Measurements from ENCODE around the gene RLN3.
A peak's percentile ranks its signal among the peaks of the same experiment; 100 is the strongest.
"Not testable (repeated sequence)": the region's sequence is repeated elsewhere in the genome, so short reads cannot be mapped to it uniquely, and the experiment has no call there.

The RLN3 gene

DNA sequence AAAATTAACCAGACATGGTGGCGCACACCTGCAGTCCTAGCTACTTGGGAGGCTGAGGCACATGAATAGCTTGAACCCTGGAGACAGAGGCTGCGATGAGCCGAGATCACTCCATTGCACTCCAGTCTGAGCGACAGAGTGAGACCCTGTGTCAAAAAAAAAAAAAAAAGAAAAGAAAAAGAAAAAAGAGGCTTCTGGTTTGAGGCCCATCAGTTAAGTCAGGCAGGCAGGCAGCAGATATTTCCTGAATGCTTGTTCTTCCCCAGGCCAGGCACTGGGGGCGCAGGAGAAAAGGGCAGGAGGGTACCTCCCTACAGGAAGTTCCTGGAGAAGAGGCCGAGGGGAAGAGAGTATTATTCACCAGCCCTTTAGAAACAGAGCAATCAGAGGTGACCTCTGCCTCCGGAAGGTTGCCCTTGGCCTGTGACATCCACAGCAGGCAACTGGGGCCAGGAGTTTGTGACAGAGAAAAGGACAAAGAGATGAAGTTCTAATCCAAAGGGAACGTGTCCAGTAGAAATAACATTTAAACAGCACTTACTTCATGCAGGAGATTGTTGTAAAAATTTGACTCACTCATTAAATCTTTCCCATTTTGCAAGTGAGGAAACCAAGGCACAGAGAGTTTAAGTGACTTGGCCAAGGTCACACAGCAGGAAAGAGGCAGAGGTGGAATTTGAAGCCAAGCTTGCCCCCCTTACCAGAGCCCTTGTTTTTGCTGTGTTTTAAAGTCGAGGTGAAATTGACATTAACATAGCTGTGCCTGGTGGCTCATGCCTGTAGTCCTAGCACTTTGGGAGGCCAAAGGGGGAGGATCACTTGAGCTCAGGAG lies 4.3 kb upstream of the RLN3 start:
- DNase-seq = no peak

- DNase-seq = not testable (repeated sequence)
Measured at GRCh38 chr19:14026652-14027192, 1.2 kb upstream of the RLN3 start.

DNA sequence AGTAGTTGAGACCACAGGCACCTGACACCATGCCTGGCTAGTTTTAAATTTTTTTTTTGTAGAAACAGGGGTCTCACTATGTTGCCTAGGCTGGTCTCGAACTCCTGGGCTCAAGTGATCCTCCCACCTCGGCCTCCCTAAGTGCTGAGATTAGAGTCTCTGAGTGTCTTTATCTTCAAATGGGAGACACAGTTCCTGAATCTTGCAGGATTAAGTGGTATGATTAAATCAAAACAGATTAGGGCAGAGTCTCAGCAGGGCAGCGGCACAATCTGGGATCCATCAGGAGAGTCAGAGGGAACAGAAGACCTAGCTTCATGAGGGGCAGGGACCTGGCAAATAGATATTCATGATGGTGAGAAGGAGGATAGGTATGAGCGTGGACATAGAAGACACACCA lies 953 bp downstream of the RLN3 start:
- no peak for DNase-seq

DNA sequence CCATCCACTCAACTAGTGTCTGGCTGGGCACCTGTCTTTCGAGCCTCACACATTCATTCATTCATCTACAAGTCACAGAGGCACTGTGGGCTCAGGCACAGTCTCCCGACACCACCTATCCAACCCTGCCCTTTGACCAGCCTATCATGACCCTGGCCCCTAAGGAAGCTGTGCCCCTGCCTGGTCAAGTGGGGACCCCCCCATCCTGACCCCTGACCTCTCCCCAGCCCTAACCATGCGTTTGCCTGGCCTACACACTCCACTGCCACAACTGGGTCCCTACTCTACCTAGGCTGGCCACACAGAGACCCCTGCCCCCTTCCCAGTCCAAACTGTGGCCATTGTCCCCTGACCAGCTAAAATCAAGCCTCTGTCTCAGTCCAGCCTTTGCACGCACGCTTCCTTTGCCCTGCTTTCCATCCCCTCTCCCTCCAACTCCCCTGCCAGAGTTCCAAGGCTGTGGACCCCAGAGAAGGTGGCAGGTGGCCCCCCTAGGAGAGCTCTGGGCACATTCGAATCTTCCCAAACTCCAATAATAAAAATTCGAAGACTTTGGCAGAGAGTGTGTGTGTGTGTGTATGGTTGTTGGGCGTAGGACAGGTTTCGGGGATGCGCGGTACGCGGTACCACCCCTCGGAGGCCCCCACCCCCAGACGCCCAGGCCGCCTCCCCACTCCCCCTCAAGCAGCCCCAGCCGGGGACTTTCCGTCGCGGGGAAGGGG lies 3.2 kb downstream of the RLN3 start:
- DNase-seq = no peak

GRCh38 chr19:14031719-14032480 lies 4.0 kb downstream of the RLN3 start, which contains the start of gene IL27RA:
TSS of gene IL27RA (plus strand) at chr19:14031762. CDS start at chr19:14031873, 111 bp downstream.
- DNase-seq = no peak

DNA sequence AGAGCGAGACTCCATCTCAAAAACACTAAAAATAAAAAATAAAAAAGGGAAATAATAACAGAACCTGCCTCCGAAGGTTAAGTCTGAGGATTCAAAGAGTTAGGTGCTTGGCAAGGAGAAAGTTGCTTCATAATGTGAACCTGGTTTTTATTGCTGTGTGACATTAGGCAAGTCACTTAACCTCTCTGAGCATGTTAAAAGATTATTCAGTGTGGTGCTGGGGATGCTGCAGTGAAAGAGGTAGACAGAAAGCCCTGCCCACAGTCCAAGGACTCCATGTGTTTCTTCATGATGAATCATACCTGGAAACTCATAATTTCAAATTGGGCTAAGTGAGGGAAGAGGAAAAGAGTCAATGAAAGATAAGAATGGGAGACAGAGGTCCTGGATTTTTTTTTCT lies 6.0 kb downstream of the RLN3 start:
- DNase-seq = no peak

DNA sequence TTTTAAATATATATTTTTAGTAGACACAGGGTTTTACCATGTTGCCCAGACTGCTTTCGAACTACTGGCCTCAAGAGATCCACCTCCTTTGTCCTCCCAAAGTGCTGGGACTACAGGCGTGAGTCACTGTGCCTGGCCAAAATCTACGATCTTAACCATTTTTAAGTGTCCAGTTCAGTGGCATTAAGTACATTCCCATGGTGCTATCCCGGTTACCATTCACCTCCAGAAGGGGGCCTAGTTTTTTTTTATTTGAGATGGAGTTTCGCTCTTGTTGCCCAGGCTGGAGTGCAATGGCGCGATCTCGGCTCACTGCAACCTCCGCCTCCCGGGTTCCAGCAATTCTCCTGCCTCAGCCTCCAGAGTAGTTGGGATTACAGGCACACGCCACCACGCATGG lies 7.2 kb downstream of the RLN3 start:
- DNase-seq = not testable (repeated sequence)

GRCh38 chr19:14035706-14036105 lies 7.8 kb downstream of the RLN3 start:
- DNase-seq = no peak

DNA sequence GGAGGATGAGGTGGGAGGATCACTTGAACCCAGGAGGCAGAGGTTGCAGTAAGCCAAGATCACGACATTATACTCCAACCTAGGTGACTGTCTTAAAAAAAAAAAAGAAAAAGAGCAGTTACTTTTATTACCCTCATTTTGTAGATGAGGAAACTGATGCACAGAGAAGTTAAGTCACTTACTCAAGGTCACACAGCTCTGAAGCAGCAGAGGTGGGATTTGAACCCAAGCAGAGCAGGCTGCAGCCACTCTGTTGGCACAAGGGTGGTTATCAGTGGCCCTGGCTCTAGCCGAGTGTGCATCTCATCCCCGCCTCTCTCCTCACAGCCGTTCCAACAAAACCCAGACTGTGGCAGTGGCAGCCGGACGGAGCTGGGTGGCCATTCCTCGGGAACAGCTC lies 11.2 kb downstream of the RLN3 start:
- no peak for DNase-seq

- peak; percentile 37 for DNase-seq
Measured at GRCh38 chr19:14042659-14043608, 15.0 kb downstream of the RLN3 start.

DNA sequence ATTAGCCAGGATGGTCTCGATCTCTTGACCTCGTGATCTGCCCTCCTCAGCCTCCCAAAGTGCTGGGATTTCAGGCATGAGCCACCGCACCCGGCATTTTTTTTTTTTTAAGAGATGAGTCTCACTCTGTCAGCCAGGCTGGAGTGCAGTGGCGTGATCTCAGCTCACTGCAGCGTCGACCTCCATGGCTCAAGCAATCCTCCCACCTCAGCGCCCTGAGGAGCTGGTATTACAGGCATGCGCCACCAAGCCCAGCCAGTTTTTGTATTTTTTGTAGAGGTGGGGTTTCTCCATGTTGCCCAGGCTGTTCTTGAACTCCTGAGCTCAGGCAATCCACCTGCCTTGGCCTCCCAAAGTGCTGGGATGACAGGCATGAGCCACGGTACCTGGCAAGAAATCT lies 19.9 kb downstream of the RLN3 start:
- not testable (repeated sequence) for DNase-seq

- DNase-seq = no peak
Measured at GRCh38 chr19:14048443-14049153, 20.6 kb downstream of the RLN3 start.

GRCh38 chr19:14050512-14050911 lies 22.6 kb downstream of the RLN3 start:
- DNase-seq = no peak

- not testable (repeated sequence) for DNase-seq
Measured at GRCh38 chr19:14050961-14051360, 23.0 kb downstream of the RLN3 start.

- no peak for DNase-seq
Measured at GRCh38 chr19:14051980-14052379, 24.0 kb downstream of the RLN3 start.

DNA sequence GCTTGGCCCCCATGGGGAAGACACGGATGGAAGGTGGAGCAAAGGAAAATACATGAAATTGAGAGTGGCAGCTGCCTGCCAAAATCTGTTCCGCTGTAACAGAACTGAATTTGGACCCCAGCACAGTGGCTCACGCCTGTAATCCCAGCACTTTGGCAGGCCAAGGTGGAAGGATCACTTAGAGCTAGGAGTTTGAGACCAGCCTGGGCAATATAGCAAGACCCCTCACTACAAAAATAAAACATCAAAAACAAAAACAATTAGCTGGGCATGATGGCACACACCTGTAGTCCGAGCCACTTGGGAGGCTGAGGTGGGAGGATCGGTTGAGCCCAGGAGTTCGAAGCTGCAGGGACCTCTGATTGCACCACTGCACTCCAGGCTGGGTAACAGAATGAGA lies 24.5 kb downstream of the RLN3 start:
- DNase-seq = no peak

- no peak for DNase-seq
Measured at GRCh38 chr19:14053032-14053431, 25.1 kb downstream of the RLN3 start.

- no peak for DNase-seq
Measured at GRCh38 chr19:14053500-14053899, 25.6 kb downstream of the RLN3 start.

- no peak for DNase-seq
Measured at GRCh38 chr19:14054099-14054498, 26.2 kb downstream of the RLN3 start.

- no peak for DNase-seq
Measured at GRCh38 chr19:14054721-14055120, 26.8 kb downstream of the RLN3 start.

DNA sequence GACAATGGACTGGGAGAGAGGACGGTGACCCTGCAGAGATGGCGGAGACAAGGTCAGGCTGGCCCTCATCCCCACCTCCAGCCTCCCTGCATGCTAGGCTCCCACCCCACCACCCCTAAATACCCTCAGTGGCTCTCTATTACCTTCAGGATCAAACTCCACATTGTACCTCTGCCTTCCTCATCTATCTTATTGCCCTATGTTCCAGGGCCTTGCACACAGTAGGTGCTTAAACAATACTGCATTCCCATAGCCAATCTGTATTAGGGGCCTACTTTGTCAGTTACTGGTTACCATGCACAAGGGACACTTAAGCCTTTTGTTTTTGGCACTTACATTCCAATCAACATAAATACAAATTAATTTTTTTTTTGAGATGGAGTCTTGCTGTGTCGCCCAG lies 27.4 kb downstream of the RLN3 start:
- DNase-seq = no peak

Measured in NCI-H774 (cell line).